Gastrocnemius medialis (tissue), 4 donors: ENCODE results near the gene CACNA1S. TPM values are rescaled to one million over a fixed set of nuclear protein-coding genes. Genes with fewer than 3 reads are reported as not detected.

Experiments
- ATAC-seq, 2 donors: fragments of 150-250 bp; one replicate each; pipeline ENCODE4 v1.9.1; 2016
- DNase-seq, 2 donors: peaks; one replicate each; pipeline ENCODE4 v3.0.0-alpha.2; 2019
- H3K27ac ChIP-seq, 4 donors: fragments of 200-600 bp; sonication (generic); 1 replicate in 1 of 4; 2 replicates in 3 of 4; pipeline ENCODE4 v1.5.1; 2016 to 2018; ENCODE audit warnings: mild to moderate bottlenecking in 2 of 4, moderate library complexity in 1 of 4
- H3K27me3 ChIP-seq, 3 donors: fragments of 200-600 bp; sonication (generic) in 2 of 3; 1 replicate in 1 of 3; 2 replicates in 2 of 3; pipeline versions ENCODE4 v1.5.1 to v1.6.0; 2016 to 2019; ENCODE audit warnings: mild to moderate bottlenecking in 1 of 3, moderate library complexity in 1 of 3
- H3K36me3 ChIP-seq, 2 donors: fragments of 200-600 bp; sonication (generic) in 1 of 2; one replicate each; pipeline ENCODE4 v1.5.1; 2017 to 2018
- H3K4me1 ChIP-seq, 2 donors: fragments of 200-600 bp; sonication (generic) in 1 of 2; one replicate each; pipeline ENCODE4 v1.5.1; 2016 to 2017; ENCODE audit warnings: mild to moderate bottlenecking in 2 of 2
- H3K4me3 ChIP-seq, 4 donors: fragments of 200-600 bp; sonication (generic) in 3 of 4; 1 replicate in 1 of 4; 2 replicates in 3 of 4; pipeline ENCODE4 v1.5.1; 2016 to 2019; ENCODE audit warnings: mild to moderate bottlenecking in 2 of 4
- H3K9me3 ChIP-seq, 3 donors: fragments of 200-600 bp; sonication (generic) in 2 of 3; 1 replicate in 1 of 3; 2 replicates in 2 of 3; pipeline ENCODE4 v1.5.1; 2016 to 2019
- CTCF ChIP-seq, 5 experiments: fragments of 450-650 bp in 3 of 5; fragments of 200-600 bp in 2 of 5; sonication (generic) in 2 of 5; IDR thresholded peaks in 4 of 5; conservative IDR thresholded peaks in 1 of 5; 1 replicate in 4 of 5; 2 replicates in 1 of 5; pipeline ENCODE4 v1.5.1; 2016 to 2019; ENCODE audit warnings: antibody characterized with exemption in 5 of 5, mild to moderate bottlenecking in 3 of 5, moderate library complexity in 3 of 5
- POLR2A ChIP-seq, 2 donors: fragments of 450-650 bp; IDR thresholded peaks; one replicate each; pipeline ENCODE4 v1.6.1; 2017; ENCODE audit warnings: antibody characterized with exemption in 2 of 2, mild to moderate bottlenecking in 2 of 2, moderate library complexity in 2 of 2
- in situ Hi-C, 4 donors: fragments of 200-750 bp; cut with MboI; loops; one replicate each; pipeline versions ENCODE4 v1.15.0 to v1.8.0; 2017; ENCODE audit warnings: low sequenced_read_pairs in 4 of 4
- intact Hi-C: fragments of 100-400 bp; cut with DNase I; formaldehyde crosslinking; loops from one replicate; pipeline ENCODE4 v1.15.1; 2023; ENCODE audit warnings: low total_unique reads
- total RNA-seq, 4 donors: library from RNA; depleted of rRNA; stranded (reverse); fragments of >200 nt; gene quantifications; one replicate each; pipeline versions ENCODE4 v1.1.0 to v1.2.3, GENCODE V29; 2016

CACNA1S gene
- total RNA-seq, 4 donors from 2014 or later: 74.3 to 93.5 (median 81.2) TPM

GRCh38 chr1:200992382-200993048, 119.7 kb downstream of the CACNA1S start:
- Histone ChIP-seq H3K9me3 (no peaks in the 10 kb centered on the region), H3K27me3 (no peaks in the 10 kb centered on the region), H3K4me1 (no peaks in the 10 kb centered on the region), H3K27ac (no peak overlapping the region), H3K4me3 (no peak overlapping the region), H3K36me3 (no peaks in the 10 kb centered on the region)
- in situ Hi-C loops (no loop called here), intact Hi-C loops (no loop called here)
- TF ChIP-seq CTCF (IDR thresholded peaks at IDR 0.05 in 4 of 5, conservative IDR thresholded peaks at IDR 0.05 in 1 of 5) (no peak), POLR2A (IDR thresholded peaks at IDR 0.05) (no peak)
- no peak for DNase-seq
- ATAC-seq: no peak

- no peak for TF ChIP-seq POLR2A (IDR thresholded peaks at IDR 0.05)
- no peak for TF ChIP-seq CTCF (IDR thresholded peaks at IDR 0.05 in 4 of 5, conservative IDR thresholded peaks at IDR 0.05 in 1 of 5)
- in situ Hi-C loops: no loop called here
- ATAC-seq: no peak
These were observed 121.1 kb downstream of the CACNA1S start for GRCh38 chr1:200991097-200991614.

GRCh38 chr1:200990114-200990513, 122.1 kb downstream of the CACNA1S start:
- intact Hi-C loops: no loop called here
- Histone ChIP-seq H3K9me3 (no peaks in the 10 kb centered on the region), H3K4me3 (no peak overlapping the region), H3K27me3 (no peaks in the 10 kb centered on the region), H3K4me1 (no peaks in the 10 kb centered on the region), H3K27ac (no peak overlapping the region), H3K36me3 (no peaks in the 10 kb centered on the region)
- ATAC-seq (no peak), DNase-seq (no peak)
- no peak for TF ChIP-seq POLR2A (IDR thresholded peaks at IDR 0.05)
- TF ChIP-seq CTCF (IDR thresholded peaks at IDR 0.05 in 4 of 5, conservative IDR thresholded peaks at IDR 0.05 in 1 of 5): no peak
- in situ Hi-C loops: no loop called here

More at GRCh38 chr1:200991097-200991614, 121.1 kb downstream of the CACNA1S start:
- Histone ChIP-seq H3K27me3 (no peaks in the 10 kb centered on the region), H3K4me1 (no peaks in the 10 kb centered on the region), H3K27ac (no peak overlapping the region), H3K9me3 (no peaks in the 10 kb centered on the region), H3K36me3 (no peaks in the 10 kb centered on the region), H3K4me3 (no peak overlapping the region)
- intact Hi-C loops: no loop called here
- no peak for DNase-seq

Other genes with a start within 250 kb of the CACNA1S start
- gene GPR25, start 239.4 kb downstream of the CACNA1S start, total RNA-seq: under 1 TPM in 1 of 4 donors, not detected in 3; 0.24 TPM
- under 1 TPM in 1 of 4 donors, not detected in 3; 0.58 TPM for gene INAVA, start 217.5 kb downstream of the CACNA1S start, total RNA-seq
- under 1 TPM; 0.23 to 0.49 (median 0.36) TPM for gene KIF21B, start 88.7 kb downstream of the CACNA1S start, total RNA-seq
- not detected for gene ASCL5, start 14.8 kb upstream of the CACNA1S start, total RNA-seq
- 10 to 100 TPM; 11.9 to 38.8 (median 13.0) TPM for gene TMEM9, start 42.0 kb upstream of the CACNA1S start, total RNA-seq
- 100 to 1,000 TPM in 1 of 4 donors, 10 to 100 TPM in 3; 11.2 to 113 (median 27.7) TPM for gene IGFN1, start 78.4 kb upstream of the CACNA1S start, total RNA-seq
- gene PKP1, start 171.1 kb upstream of the CACNA1S start, total RNA-seq: 1 to 10 TPM in 3 of 4 donors, under 1 TPM in 1; 0.71 to 4.5 (median 1.2) TPM